ENCODE measurements around the gene CCDC137. TPM values are rescaled to one million over a fixed set of nuclear protein-coding genes. Genes with fewer than 3 reads are reported as not detected.

Gene CCDC137
- total and polyA plus RNA-seq, 2 of the 13 experiments (the other 11 are each of a cell fraction or from before 2014, with no cell fraction given), result 14.6 to 39.1 TPM

- no peak for TF ChIP-seq ZBTB40 (IDR thresholded peaks at IDR 0.05)
- peak; percentile 44; the same call in 1 of the 2 replicates for TF ChIP-seq ZBTB40 (CRISPR knock-in tag; IDR thresholded peaks at IDR 0.05)
- TF ChIP-seq SRSF1 (optimal IDR thresholded peaks at IDR 0.05; ENCODE audit: low read depth, low read length), result peak; percentile 76
- TF ChIP-seq SMARCC2 (IDR thresholded peaks at IDR 0.05), result no peak
- peak; percentile 78; the same call in 1 of the 2 replicates for TF ChIP-seq NFAT5 (CRISPR knock-in tag; IDR thresholded peaks at IDR 0.05)
- peak; percentile 98 for TF ChIP-seq ZNF687 (CRISPR knock-in tag; IDR thresholded peaks at IDR 0.05)
- no peak for TF ChIP-seq ZMYM2 (CRISPR knock-in tag; IDR thresholded peaks at IDR 0.05)
- TF ChIP-seq ZSCAN25 (CRISPR knock-in tag; IDR thresholded peaks at IDR 0.05), result no peak
- TF ChIP-seq ARNT2 (CRISPR knock-in tag; IDR thresholded peaks at IDR 0.05; ENCODE audit: low read depth), result peak; percentile 75; the same call in 1 of the 2 replicates
Measured at GRCh38 chr17:81713556-81714411, 47.2 kb downstream of the CCDC137 start (continued).
